ENCODE results near the gene PANK2.
A peak's percentile ranks its signal among the peaks of the same experiment; 100 is the strongest.

PANK2 gene

GRCh38 chr20:3854462-3854871 lies 34.7 kb upstream of the PANK2 start:
- H3K4me3 ChIP-seq: no peak overlapping the region
- peaks cover 51% of the 10 kb centered on the region for H4K20me1 ChIP-seq
- no peaks in the 10 kb centered on the region for H3K9me3 ChIP-seq
- H3K4me2 ChIP-seq: no peak overlapping the region
- no peak overlapping the region for H3K9ac ChIP-seq
- H3K4me1 ChIP-seq: peaks cover under 1% of the 10 kb centered on the region; the same call in 1 of the 2 replicates
- TF ChIP-seq Cebpa-rat (IDR thresholded peaks at IDR 0.05): no peak
- peaks cover 58% of the 10 kb centered on the region for H3K36me3 ChIP-seq
- no peaks in the 10 kb centered on the region for H3K27me3 ChIP-seq
- H3K27ac ChIP-seq: no peak overlapping the region

- H3K27ac ChIP-seq: peak overlapping the region; percentile 53
- TF ChIP-seq Cebpa-rat (IDR thresholded peaks at IDR 0.05): no peak
- H3K4me2 ChIP-seq: no peak overlapping the region
- H3K27me3 ChIP-seq: no peaks in the 10 kb centered on the region
- H4K20me1 ChIP-seq: peaks cover 46% of the 10 kb centered on the region
- peaks cover 81% of the 10 kb centered on the region for H3K36me3 ChIP-seq
- H3K9ac ChIP-seq: peak overlapping the region; percentile 27; the same call in 1 of the 2 replicates
- no peak overlapping the region for H3K4me3 ChIP-seq
- peaks cover 10% of the 10 kb centered on the region for H3K9me3 ChIP-seq
- peaks cover 13% of the 10 kb centered on the region for H3K4me1 ChIP-seq
These were observed 31.8 kb upstream of the PANK2 start for GRCh38 chr20:3857405-3857804.

- TF ChIP-seq Cebpa-rat (IDR thresholded peaks at IDR 0.05): no peak
- Histone ChIP-seq H3K4me3 (no peak overlapping the region), H3K4me2 (no peak overlapping the region), H3K27ac (no peak overlapping the region), H3K27me3 (no peaks in the 10 kb centered on the region), H3K9me3 (peaks cover 12% of the 10 kb centered on the region), H4K20me1 (peaks cover 53% of the 10 kb centered on the region), H3K4me1 (peaks cover 26% of the 10 kb centered on the region), H3K9ac (no peak overlapping the region), H3K36me3 (peaks cover 93% of the 10 kb centered on the region)
These were observed 30.5 kb upstream of the PANK2 start for GRCh38 chr20:3858689-3859088.

GRCh38 chr20:3861191-3861590 lies 28.0 kb upstream of the PANK2 start:
- TF ChIP-seq Cebpa-rat (IDR thresholded peaks at IDR 0.05): no peak
- peaks cover 35% of the 10 kb centered on the region for H3K4me1 ChIP-seq
- no peak overlapping the region for H3K4me2 ChIP-seq
- H3K9ac ChIP-seq: no peak overlapping the region
- no peak overlapping the region for H3K4me3 ChIP-seq
- H3K27ac ChIP-seq: no peak overlapping the region
- no peaks in the 10 kb centered on the region for H3K27me3 ChIP-seq
- peaks cover 57% of the 10 kb centered on the region for H4K20me1 ChIP-seq
- H3K9me3 ChIP-seq: peaks cover 12% of the 10 kb centered on the region
- H3K36me3 ChIP-seq: peaks cover 99% of the 10 kb centered on the region

- H3K9ac ChIP-seq: no peak overlapping the region
- H3K9me3 ChIP-seq: peaks cover 12% of the 10 kb centered on the region
- peaks cover 65% of the 10 kb centered on the region for H4K20me1 ChIP-seq
- H3K27ac ChIP-seq: no peak overlapping the region
- no peak overlapping the region for H3K4me3 ChIP-seq
- peaks cover 37% of the 10 kb centered on the region for H3K4me1 ChIP-seq
- no peak for TF ChIP-seq Cebpa-rat (IDR thresholded peaks at IDR 0.05)
- no peaks in the 10 kb centered on the region for H3K27me3 ChIP-seq
- peaks cover 99% of the 10 kb centered on the region for H3K36me3 ChIP-seq
- H3K4me2 ChIP-seq: peak overlapping the region; percentile 76
These were observed 26.9 kb upstream of the PANK2 start for GRCh38 chr20:3862333-3862732.

- H3K36me3 ChIP-seq: peaks cover 99% of the 10 kb centered on the region
- no peak for TF ChIP-seq Cebpa-rat (IDR thresholded peaks at IDR 0.05)
These were observed 25.9 kb upstream of the PANK2 start for GRCh38 chr20:3863317-3863716.

GRCh38 chr20:3864518-3864917 lies 24.7 kb upstream of the PANK2 start:
- H3K9me3 ChIP-seq: peaks cover 12% of the 10 kb centered on the region
- H3K27ac ChIP-seq: peak overlapping the region; percentile 58; the same call in 1 of the 2 replicates
- TF ChIP-seq Cebpa-rat (IDR thresholded peaks at IDR 0.05): no peak
- peaks cover 43% of the 10 kb centered on the region for H3K4me1 ChIP-seq
- peaks cover 99% of the 10 kb centered on the region for H3K36me3 ChIP-seq
- no peak overlapping the region for H3K4me3 ChIP-seq
- H3K27me3 ChIP-seq: no peaks in the 10 kb centered on the region
- H3K9ac ChIP-seq: no peak overlapping the region
- H4K20me1 ChIP-seq: peaks cover 65% of the 10 kb centered on the region
- H3K4me2 ChIP-seq: peak overlapping the region; percentile 76

More at GRCh38 chr20:3863317-3863716, 25.9 kb upstream of the PANK2 start:
- Histone ChIP-seq H3K27me3 (no peaks in the 10 kb centered on the region), H3K9me3 (peaks cover 12% of the 10 kb centered on the region), H3K9ac (no peak overlapping the region; the same call in 1 of the 2 replicates), H3K4me3 (no peak overlapping the region), H4K20me1 (peaks cover 65% of the 10 kb centered on the region), H3K27ac (peak overlapping the region; percentile 58; the same call in 1 of the 2 replicates), H3K4me1 (peaks cover 44% of the 10 kb centered on the region), H3K4me2 (peak overlapping the region; percentile 76)

- Histone ChIP-seq H3K27me3 (no peaks in the 10 kb centered on the region), H4K20me1 (peaks cover 65% of the 10 kb centered on the region), H3K4me1 (peaks cover 36% of the 10 kb centered on the region), H3K4me2 (no peak overlapping the region), H3K9me3 (peaks cover 12% of the 10 kb centered on the region), H3K4me3 (no peak overlapping the region), H3K9ac (no peak overlapping the region), H3K27ac (no peak overlapping the region), H3K36me3 (peaks cover 99% of the 10 kb centered on the region)
- TF ChIP-seq Cebpa-rat (IDR thresholded peaks at IDR 0.05): no peak
These were observed 23.9 kb upstream of the PANK2 start for GRCh38 chr20:3865152-3865886.

GRCh38 chr20:3865887-3866407 lies 23.2 kb upstream of the PANK2 start:
- Histone ChIP-seq H4K20me1 (peaks cover 65% of the 10 kb centered on the region), H3K4me3 (no peak overlapping the region), H3K4me1 (peaks cover 36% of the 10 kb centered on the region), H3K27me3 (no peaks in the 10 kb centered on the region), H3K36me3 (peaks cover 99% of the 10 kb centered on the region), H3K9me3 (peaks cover 12% of the 10 kb centered on the region), H3K9ac (no peak overlapping the region), H3K27ac (no peak overlapping the region), H3K4me2 (no peak overlapping the region)
- no peak for TF ChIP-seq Cebpa-rat (IDR thresholded peaks at IDR 0.05)

- Histone ChIP-seq H3K4me3 (no peak overlapping the region), H3K36me3 (peaks cover 99% of the 10 kb centered on the region), H3K27ac (no peak overlapping the region), H3K4me1 (peaks cover 36% of the 10 kb centered on the region), H4K20me1 (peaks cover 69% of the 10 kb centered on the region), H3K27me3 (no peaks in the 10 kb centered on the region), H3K9me3 (peaks cover 11% of the 10 kb centered on the region), H3K4me2 (no peak overlapping the region), H3K9ac (no peak overlapping the region)
- TF ChIP-seq Cebpa-rat (IDR thresholded peaks at IDR 0.05): no peak
These were observed 22.7 kb upstream of the PANK2 start for GRCh38 chr20:3866464-3866863.
